ENCODE data around the gene TEX101.

The TEX101 gene

DNA sequence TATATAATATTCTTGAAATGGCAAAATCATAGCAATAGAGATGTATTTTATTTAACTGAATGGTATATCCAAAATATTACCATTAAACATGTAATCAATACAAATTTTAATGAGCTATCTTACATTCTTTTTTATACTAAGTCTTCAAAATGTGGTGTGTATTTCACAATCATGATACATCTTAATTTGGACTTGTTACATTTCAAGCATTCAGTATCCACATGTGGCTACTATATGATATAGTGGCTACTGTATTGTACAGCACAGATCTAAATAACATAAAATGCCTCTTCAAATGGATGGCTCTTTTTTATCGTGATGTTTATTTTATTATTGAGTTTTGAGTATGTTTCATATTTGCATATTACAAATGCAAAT, 8.0 kb downstream of the TEX101 start:
- ATAC-seq (ENCODE audit: insufficient read depth, low read depth): no peak

DNA sequence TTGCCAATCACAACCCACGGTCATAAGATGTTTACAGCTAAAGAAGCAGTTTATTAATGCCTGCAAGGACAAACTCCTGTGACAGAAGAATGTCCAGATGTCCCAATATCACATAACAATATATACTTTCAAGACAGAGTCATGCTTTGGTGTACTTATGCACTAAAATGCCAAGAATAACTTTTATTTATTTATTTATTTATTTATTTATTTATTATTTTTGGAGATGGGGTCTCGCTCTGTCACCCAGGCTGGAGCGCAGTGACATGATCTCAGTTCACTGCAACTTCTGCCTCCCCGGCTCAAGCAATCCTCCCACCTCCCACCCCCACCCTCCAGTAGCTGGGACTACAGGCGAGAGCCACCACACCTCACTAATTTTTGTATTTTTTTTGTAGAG, 9.1 kb downstream of the TEX101 start:
- ATAC-seq (ENCODE audit: insufficient read depth, low read depth): no peak
- TF ChIP-seq EZH2 (IDR thresholded peaks at IDR 0.05; ENCODE audit: borderline replicate concordance, low read depth, low read length, severe bottlenecking) (no peak), CTCF (IDR thresholded peaks at IDR 0.05; ENCODE audit: borderline replicate concordance, extremely low read depth, low read length, poor library complexity, severe bottlenecking) (no peak)
- no peak for DNase-seq
- H3K4me1 ChIP-seq (ENCODE audit: insufficient read depth, low read length): no peaks in the 10 kb centered on the region
- H3K79me2 ChIP-seq (ENCODE audit: insufficient read depth, low read length): no peaks in the 10 kb centered on the region
- peaks cover 2% of the 10 kb centered on the region for H3K27me3 ChIP-seq (ENCODE audit: insufficient read depth, low read length, poor library complexity)
- H3K4me3 ChIP-seq (ENCODE audit: low read depth in 1 of 2, low read length in 2 of 2): no peak overlapping the region
- no peaks in the 10 kb centered on the region for H4K20me1 ChIP-seq (ENCODE audit: insufficient read depth, low read length)
- H2AFZ ChIP-seq (ENCODE audit: low read depth, low read length): no peak overlapping the region
- H3K4me2 ChIP-seq (ENCODE audit: insufficient read depth, low read length): no peak overlapping the region
- H3K9me3 ChIP-seq (ENCODE audit: insufficient read depth, low read length, severe bottlenecking): no peaks in the 10 kb centered on the region
- no peaks in the 10 kb centered on the region for H3K36me3 ChIP-seq (ENCODE audit: insufficient read depth, low read length)
- no peak overlapping the region for H3K27ac ChIP-seq (ENCODE audit: low read length)
- H3K9ac ChIP-seq (ENCODE audit: low read depth, low read length): no peak overlapping the region

More for the DNA sequence above, 8.0 kb downstream of the TEX101 start:
- H3K9me3 ChIP-seq (ENCODE audit: insufficient read depth, low read length, severe bottlenecking): no peaks in the 10 kb centered on the region
- no peak for DNase-seq
- H3K27ac ChIP-seq (ENCODE audit: low read length): no peak overlapping the region
- no peak overlapping the region for H2AFZ ChIP-seq (ENCODE audit: low read depth, low read length)
- H3K79me2 ChIP-seq (ENCODE audit: insufficient read depth, low read length): no peaks in the 10 kb centered on the region
- no peaks in the 10 kb centered on the region for H3K4me1 ChIP-seq (ENCODE audit: insufficient read depth, low read length)
- no peaks in the 10 kb centered on the region for H4K20me1 ChIP-seq (ENCODE audit: insufficient read depth, low read length)
- no peak overlapping the region for H3K4me2 ChIP-seq (ENCODE audit: insufficient read depth, low read length)
- H3K36me3 ChIP-seq (ENCODE audit: insufficient read depth, low read length): no peaks in the 10 kb centered on the region
- no peak overlapping the region for H3K4me3 ChIP-seq (ENCODE audit: low read depth in 1 of 2, low read length in 2 of 2)
- peaks cover 2% of the 10 kb centered on the region for H3K27me3 ChIP-seq (ENCODE audit: insufficient read depth, low read length, poor library complexity)
- TF ChIP-seq EZH2 (IDR thresholded peaks at IDR 0.05; ENCODE audit: borderline replicate concordance, low read depth, low read length, severe bottlenecking) (no peak), CTCF (IDR thresholded peaks at IDR 0.05; ENCODE audit: borderline replicate concordance, extremely low read depth, low read length, poor library complexity, severe bottlenecking) (no peak)
- no peak overlapping the region for H3K9ac ChIP-seq (ENCODE audit: low read depth, low read length)

- no peaks in the 10 kb centered on the region for H3K36me3 ChIP-seq (ENCODE audit: insufficient read depth, low read length)
- H3K9ac ChIP-seq (ENCODE audit: low read depth, low read length): no peak overlapping the region
- no peaks in the 10 kb centered on the region for H3K4me1 ChIP-seq (ENCODE audit: insufficient read depth, low read length)
- ATAC-seq (ENCODE audit: insufficient read depth, low read depth) (no peak), DNase-seq (no peak)
- H3K4me3 ChIP-seq (ENCODE audit: low read depth in 1 of 2, low read length in 2 of 2): no peak overlapping the region
- H3K27me3 ChIP-seq (ENCODE audit: insufficient read depth, low read length, poor library complexity): no peaks in the 10 kb centered on the region
- H3K4me2 ChIP-seq (ENCODE audit: insufficient read depth, low read length): no peak overlapping the region
- H4K20me1 ChIP-seq (ENCODE audit: insufficient read depth, low read length): no peaks in the 10 kb centered on the region
- no peak overlapping the region for H2AFZ ChIP-seq (ENCODE audit: low read depth, low read length)
- no peak overlapping the region for H3K27ac ChIP-seq (ENCODE audit: low read length)
- no peaks in the 10 kb centered on the region for H3K79me2 ChIP-seq (ENCODE audit: insufficient read depth, low read length)
- peak; percentile 53 for TF ChIP-seq CTCF (IDR thresholded peaks at IDR 0.05; ENCODE audit: borderline replicate concordance, extremely low read depth, low read length, poor library complexity, severe bottlenecking)
- no peak for TF ChIP-seq EZH2 (IDR thresholded peaks at IDR 0.05; ENCODE audit: borderline replicate concordance, low read depth, low read length, severe bottlenecking)
- H3K9me3 ChIP-seq (ENCODE audit: insufficient read depth, low read length, severe bottlenecking): no peaks in the 10 kb centered on the region
Observed at GRCh38 chr19:43425567-43426392, 11.1 kb downstream of the TEX101 start.
